Measurements from ENCODE around the gene RAD9A. TPM values are rescaled to one million over a fixed set of nuclear protein-coding genes. Genes with fewer than 3 reads are reported as not detected.

The RAD9A gene
- total and polyA plus RNA-seq, 4 donors: 10.4 to 43.5 (median 26.1) TPM

DNA sequence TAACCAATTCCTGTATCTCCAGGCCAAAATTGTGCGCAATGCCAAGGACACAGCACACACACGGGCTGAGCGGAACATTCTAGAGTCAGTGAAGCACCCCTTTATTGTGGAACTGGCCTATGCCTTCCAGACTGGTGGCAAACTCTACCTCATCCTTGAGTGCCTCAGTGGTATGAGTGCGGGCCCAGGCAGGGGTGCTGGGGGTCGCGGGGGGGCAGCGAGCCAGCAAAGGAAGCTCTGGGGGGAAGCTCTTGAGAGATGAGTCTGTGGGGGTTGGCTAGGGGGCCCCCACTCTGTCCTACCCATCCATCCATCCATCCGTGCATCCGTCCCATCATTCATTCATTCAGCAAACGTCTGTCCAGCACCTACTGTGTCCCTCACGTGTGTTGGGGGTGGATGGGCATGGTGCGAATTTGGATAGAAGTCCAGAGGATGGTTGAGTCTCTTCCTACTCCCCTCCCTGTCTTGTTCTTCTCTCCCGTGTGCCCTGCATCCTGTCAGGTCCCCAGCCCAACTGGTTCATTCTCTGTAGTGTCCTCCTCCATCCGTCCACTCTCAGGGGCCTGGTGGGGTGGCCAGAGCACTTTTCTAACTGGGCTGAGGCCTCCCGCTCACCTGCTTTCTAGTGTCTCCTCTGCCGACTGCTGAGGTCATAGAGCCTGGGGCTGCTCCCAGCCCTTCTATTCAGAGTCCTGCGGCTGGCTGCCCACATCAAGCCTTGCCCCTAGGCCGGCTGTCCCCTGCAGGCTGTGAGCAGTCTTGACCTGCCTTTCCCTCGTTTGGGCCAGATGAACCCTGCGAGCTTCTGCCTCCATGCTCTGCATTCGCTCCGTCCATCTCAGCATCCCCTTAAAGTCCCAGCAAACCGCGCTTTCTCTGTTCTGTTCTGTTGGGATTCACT, 39.8 kb downstream of the RAD9A start:
- peaks cover 26% of the 10 kb centered on the region for H3K4me1 ChIP-seq (ENCODE audit: control insufficient read depth, insufficient read depth, low read length)
- H3K4me3 ChIP-seq (ENCODE audit: low read depth, low read length): no peak overlapping the region
- H3K27me3 ChIP-seq (ENCODE audit: control insufficient read depth, insufficient read depth, low read length): no peaks in the 10 kb centered on the region
- H3K9me3 ChIP-seq (ENCODE audit: control insufficient read depth, insufficient read depth, low read length): no peaks in the 10 kb centered on the region
- no peak overlapping the region for H3K27ac ChIP-seq (ENCODE audit: low read depth, low read length)
- WGBS (ENCODE audit: insufficient coverage): 95% methylated on average over 14 of the region's 24 CpGs
- DNase-seq (ENCODE audit: low read depth in 4 of 6, low spot score in 6 of 6): no peak
- H3K36me3 ChIP-seq (ENCODE audit: control insufficient read depth, insufficient read depth, low read length): peaks cover 77% of the 10 kb centered on the region

DNA sequence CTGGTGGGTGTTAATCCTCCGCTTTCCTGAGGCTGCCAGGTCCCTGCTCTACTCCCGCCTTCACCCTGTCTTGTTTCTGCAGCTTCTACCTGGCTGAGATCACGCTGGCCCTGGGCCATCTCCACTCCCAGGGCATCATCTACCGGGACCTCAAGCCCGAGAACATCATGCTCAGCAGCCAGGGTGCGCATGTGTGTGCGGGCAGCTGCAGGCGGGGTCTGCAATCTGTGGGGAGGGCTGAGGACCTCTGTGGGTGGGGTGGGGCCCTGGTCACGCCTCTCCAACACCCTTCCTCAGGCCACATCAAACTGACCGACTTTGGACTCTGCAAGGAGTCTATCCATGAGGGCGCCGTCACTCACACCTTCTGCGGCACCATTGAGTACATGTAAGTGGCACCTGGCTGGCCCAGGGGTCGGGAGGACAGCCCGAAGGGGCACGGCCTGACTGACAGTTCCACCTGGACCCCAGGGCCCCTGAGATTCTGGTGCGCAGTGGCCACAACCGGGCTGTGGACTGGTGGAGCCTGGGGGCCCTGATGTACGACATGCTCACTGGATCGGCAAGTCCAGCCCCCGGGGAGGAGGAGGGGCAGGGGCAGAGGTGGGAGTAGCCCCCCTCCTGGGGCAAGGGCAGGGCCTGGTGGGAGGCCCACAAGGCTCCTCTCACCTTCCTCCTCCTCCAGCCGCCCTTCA, 41.0 kb downstream of the RAD9A start:
- Histone ChIP-seq H3K27me3 (ENCODE audit: control insufficient read depth, insufficient read depth, low read length) (no peaks in the 10 kb centered on the region), H3K36me3 (ENCODE audit: control insufficient read depth, insufficient read depth, low read length) (peaks cover 88% of the 10 kb centered on the region), H3K27ac (ENCODE audit: low read depth, low read length) (no peak overlapping the region), H3K9me3 (ENCODE audit: control insufficient read depth, insufficient read depth, low read length) (no peaks in the 10 kb centered on the region), H3K4me1 (ENCODE audit: control insufficient read depth, insufficient read depth, low read length) (peaks cover 19% of the 10 kb centered on the region), H3K4me3 (ENCODE audit: low read depth, low read length) (no peak overlapping the region)
- 88% methylated on average over 16 of the region's 22 CpGs for WGBS (ENCODE audit: insufficient coverage)
- no peak for DNase-seq (ENCODE audit: low read depth in 4 of 6, low spot score in 6 of 6)

DNA sequence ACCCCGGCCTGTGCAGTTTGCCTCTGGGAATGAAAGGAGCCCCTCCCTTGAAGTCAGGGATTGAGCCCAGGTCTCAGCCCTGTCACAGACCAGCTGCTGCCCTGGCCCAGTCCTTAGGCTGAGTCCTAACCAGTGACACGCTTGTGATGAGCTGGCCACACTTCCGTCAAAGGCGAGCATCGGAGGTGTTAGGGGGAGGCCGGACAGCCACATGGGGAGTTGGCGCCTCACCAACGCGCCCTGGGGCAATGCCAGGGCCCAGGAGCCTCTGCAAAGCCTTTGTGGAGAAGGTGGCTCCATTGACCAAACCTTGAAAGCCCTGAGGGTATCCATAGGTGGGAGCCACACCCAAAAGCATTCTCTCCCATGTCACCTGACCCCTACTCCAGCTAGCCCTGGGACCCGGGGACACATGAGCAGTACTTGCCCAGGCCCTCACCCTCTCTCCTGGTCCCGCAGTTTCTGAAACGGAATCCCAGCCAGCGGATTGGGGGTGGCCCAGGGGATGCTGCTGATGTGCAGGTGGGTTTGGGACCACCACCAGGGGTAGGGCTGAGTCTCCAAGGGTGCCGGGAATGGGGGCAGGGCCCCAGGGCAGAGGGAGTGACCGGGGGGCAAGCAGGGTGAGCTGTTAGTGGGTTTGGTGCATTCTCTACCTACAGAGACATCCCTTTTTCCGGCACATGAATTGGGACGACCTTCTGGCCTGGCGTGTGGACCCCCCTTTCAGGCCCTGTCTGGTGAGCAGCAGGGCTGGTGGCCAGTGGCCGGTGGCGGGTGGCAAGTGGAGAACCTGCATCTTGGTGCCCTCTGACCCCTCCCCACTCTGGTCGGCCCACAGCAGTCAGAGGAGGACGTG, 42.0 kb downstream of the RAD9A start:
- H3K4me1 ChIP-seq (ENCODE audit: control insufficient read depth, insufficient read depth, low read length): peaks cover 14% of the 10 kb centered on the region
- H3K27ac ChIP-seq (ENCODE audit: low read depth, low read length): no peak overlapping the region
- DNase-seq (ENCODE audit: low read depth in 4 of 6, low spot score in 6 of 6): no peak
- H3K9me3 ChIP-seq (ENCODE audit: control insufficient read depth, insufficient read depth, low read length): no peaks in the 10 kb centered on the region
- no peak overlapping the region for H3K4me3 ChIP-seq (ENCODE audit: low read depth, low read length)
- peaks cover 97% of the 10 kb centered on the region for H3K36me3 ChIP-seq (ENCODE audit: control insufficient read depth, insufficient read depth, low read length)
- WGBS (ENCODE audit: insufficient coverage): 89% methylated on average over 16 of the region's 22 CpGs
- no peaks in the 10 kb centered on the region for H3K27me3 ChIP-seq (ENCODE audit: control insufficient read depth, insufficient read depth, low read length)

DNA sequence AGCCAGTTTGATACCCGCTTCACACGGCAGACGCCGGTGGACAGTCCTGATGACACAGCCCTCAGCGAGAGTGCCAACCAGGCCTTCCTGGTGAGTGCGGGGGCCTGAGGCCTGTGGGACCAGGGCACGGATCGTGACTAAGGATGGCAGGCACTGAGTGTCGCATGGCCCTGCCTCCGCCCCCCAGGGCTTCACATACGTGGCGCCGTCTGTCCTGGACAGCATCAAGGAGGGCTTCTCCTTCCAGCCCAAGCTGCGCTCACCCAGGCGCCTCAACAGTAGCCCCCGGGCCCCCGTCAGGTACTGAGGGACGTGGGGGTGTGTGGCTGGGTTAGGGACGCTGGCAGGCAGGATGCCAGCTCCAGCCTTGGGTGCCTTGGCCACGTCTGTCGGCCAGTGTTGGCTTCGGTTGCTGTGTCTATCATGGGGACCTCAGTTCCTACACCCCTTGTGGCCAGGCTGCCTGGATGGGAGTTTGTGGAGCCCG, 42.7 kb downstream of the RAD9A start:
- 91% methylated on average over 22 of the region's 23 CpGs for WGBS (ENCODE audit: insufficient coverage)
- peaks cover 8% of the 10 kb centered on the region for H3K4me1 ChIP-seq (ENCODE audit: control insufficient read depth, insufficient read depth, low read length)
- H3K27ac ChIP-seq (ENCODE audit: low read depth, low read length): no peak overlapping the region
- no peak overlapping the region for H3K4me3 ChIP-seq (ENCODE audit: low read depth, low read length)
- no peak for DNase-seq (ENCODE audit: low read depth in 4 of 6, low spot score in 6 of 6)
- H3K36me3 ChIP-seq (ENCODE audit: control insufficient read depth, insufficient read depth, low read length): peaks cover 99% of the 10 kb centered on the region
- H3K27me3 ChIP-seq (ENCODE audit: control insufficient read depth, insufficient read depth, low read length): no peaks in the 10 kb centered on the region
- H3K9me3 ChIP-seq (ENCODE audit: control insufficient read depth, insufficient read depth, low read length): no peaks in the 10 kb centered on the region

DNA sequence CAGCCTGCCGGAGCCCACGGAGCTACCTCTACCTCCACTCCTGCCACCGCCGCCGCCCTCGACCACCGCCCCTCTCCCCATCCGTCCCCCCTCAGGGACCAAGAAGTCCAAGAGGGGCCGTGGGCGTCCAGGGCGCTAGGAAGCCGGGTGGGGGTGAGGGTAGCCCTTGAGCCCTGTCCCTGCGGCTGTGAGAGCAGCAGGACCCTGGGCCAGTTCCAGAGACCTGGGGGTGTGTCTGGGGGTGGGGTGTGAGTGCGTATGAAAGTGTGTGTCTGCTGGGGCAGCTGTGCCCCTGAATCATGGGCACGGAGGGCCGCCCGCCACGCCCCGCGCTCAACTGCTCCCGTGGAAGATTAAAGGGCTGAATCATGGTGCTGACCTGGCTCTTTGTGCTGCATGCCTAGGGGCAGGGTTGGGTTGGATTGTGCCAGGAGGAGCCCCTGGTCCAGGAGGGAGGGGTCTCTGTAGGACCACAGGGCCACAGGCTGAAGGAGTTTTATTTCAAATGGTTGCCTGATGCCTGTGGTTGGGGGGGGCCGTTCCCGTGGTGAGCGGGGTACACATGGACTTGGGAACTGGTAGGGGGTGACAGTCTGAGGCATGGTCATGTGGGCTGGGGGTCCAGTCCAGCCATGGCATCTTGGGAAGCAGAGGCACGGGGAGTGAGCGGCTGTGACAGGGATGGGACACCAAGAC, 43.4 kb downstream of the RAD9A start:
- H3K4me1 ChIP-seq (ENCODE audit: control insufficient read depth, insufficient read depth, low read length): peaks cover 12% of the 10 kb centered on the region
- DNase-seq (ENCODE audit: low read depth in 4 of 6, low spot score in 6 of 6): no peak
- no peak overlapping the region for H3K4me3 ChIP-seq (ENCODE audit: low read depth, low read length)
- no peaks in the 10 kb centered on the region for H3K27me3 ChIP-seq (ENCODE audit: control insufficient read depth, insufficient read depth, low read length)
- H3K36me3 ChIP-seq (ENCODE audit: control insufficient read depth, insufficient read depth, low read length): peaks cover 99% of the 10 kb centered on the region
- WGBS (ENCODE audit: insufficient coverage): 82% methylated on average over 15 of the region's 26 CpGs
- no peak overlapping the region for H3K27ac ChIP-seq (ENCODE audit: low read depth, low read length)
- H3K9me3 ChIP-seq (ENCODE audit: control insufficient read depth, insufficient read depth, low read length): no peaks in the 10 kb centered on the region

DNA sequence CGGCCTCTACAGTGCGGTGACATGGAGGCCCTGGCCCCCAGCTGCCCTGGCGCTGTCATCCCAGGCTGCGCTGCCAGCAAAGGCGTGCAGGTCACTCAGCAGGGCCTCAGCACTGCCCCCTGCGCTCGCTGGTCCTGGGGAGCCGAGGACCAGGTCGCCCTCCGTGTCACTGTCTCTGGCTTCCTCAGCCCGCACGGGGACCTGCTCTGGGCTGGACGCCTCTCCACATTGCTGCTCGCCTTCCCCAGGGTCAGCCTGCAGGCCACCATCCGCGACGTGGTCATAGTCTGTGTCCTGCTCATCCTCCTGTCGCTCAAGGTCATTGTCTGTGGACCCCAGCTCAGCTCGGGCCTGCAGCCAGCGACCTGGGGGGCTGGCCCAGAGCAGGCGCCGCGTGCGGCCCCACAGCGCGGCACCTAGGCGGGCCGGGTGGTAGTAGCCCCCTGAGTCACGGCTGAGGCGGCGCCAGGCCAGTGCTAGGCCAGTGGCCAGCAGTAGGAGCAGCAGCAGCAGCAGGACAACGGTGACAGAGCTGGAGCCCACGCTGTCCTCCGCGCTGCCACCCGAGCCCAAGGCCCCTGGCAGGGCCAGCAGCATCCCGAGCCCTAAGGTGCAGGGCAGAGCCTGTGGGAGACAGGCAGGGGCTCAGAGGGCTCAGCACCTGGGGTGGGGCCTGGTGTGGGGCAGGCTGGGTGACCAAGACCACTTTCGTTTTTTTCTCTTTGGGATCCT, 44.1 kb downstream of the RAD9A start:
- Histone ChIP-seq H3K4me1 (ENCODE audit: control insufficient read depth, insufficient read depth, low read length) (peaks cover 19% of the 10 kb centered on the region), H3K27ac (ENCODE audit: low read depth, low read length) (no peak overlapping the region), H3K27me3 (ENCODE audit: control insufficient read depth, insufficient read depth, low read length) (no peaks in the 10 kb centered on the region), H3K9me3 (ENCODE audit: control insufficient read depth, insufficient read depth, low read length) (no peaks in the 10 kb centered on the region), H3K4me3 (ENCODE audit: low read depth, low read length) (no peak overlapping the region), H3K36me3 (ENCODE audit: control insufficient read depth, insufficient read depth, low read length) (peaks cover 99% of the 10 kb centered on the region)
- 89% methylated on average over 38 of the region's 38 CpGs for WGBS (ENCODE audit: insufficient coverage)
- DNase-seq (ENCODE audit: low read depth in 4 of 6, low spot score in 6 of 6): no peak

DNA sequence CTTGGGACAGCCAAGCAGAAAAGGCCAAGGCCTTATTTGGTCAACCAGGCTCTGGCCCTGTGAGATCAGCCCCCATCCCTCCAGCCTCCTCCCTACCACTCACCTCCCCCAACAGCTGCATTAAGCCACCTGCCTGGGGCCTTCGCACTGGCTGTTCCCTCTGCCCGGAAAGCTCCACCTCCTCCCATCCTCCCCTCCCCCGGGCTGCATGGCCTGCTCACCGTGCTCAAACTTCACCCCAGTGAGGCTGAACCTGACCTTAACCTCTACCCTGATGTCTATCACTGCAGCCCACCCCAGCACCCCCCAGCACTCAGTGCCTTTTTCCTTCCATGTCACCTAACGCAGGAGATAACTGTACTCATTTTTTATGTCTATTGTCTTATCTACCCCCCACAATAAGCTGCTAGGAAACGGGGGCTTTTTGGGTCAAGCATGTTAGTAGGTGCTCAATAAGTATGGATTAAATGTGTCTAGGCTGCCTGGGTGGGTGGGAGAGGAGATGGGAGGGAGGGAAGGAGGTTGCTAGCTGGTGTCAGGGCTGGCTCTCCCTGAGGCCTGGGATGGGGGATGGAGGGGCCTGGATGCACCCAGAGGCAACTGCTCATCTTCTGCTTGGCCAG, 44.8 kb downstream of the RAD9A start:
- DNase-seq (ENCODE audit: low read depth in 4 of 6, low spot score in 6 of 6): no peak
- Histone ChIP-seq H3K9me3 (ENCODE audit: control insufficient read depth, insufficient read depth, low read length) (no peaks in the 10 kb centered on the region), H3K27ac (ENCODE audit: low read depth, low read length) (no peak overlapping the region), H3K4me1 (ENCODE audit: control insufficient read depth, insufficient read depth, low read length) (peaks cover 24% of the 10 kb centered on the region), H3K4me3 (ENCODE audit: low read depth, low read length) (no peak overlapping the region), H3K27me3 (ENCODE audit: control insufficient read depth, insufficient read depth, low read length) (no peaks in the 10 kb centered on the region), H3K36me3 (ENCODE audit: control insufficient read depth, insufficient read depth, low read length) (peaks cover 99% of the 10 kb centered on the region)
- 57% methylated on average over 5 of the region's 6 CpGs for WGBS (ENCODE audit: insufficient coverage)

DNA sequence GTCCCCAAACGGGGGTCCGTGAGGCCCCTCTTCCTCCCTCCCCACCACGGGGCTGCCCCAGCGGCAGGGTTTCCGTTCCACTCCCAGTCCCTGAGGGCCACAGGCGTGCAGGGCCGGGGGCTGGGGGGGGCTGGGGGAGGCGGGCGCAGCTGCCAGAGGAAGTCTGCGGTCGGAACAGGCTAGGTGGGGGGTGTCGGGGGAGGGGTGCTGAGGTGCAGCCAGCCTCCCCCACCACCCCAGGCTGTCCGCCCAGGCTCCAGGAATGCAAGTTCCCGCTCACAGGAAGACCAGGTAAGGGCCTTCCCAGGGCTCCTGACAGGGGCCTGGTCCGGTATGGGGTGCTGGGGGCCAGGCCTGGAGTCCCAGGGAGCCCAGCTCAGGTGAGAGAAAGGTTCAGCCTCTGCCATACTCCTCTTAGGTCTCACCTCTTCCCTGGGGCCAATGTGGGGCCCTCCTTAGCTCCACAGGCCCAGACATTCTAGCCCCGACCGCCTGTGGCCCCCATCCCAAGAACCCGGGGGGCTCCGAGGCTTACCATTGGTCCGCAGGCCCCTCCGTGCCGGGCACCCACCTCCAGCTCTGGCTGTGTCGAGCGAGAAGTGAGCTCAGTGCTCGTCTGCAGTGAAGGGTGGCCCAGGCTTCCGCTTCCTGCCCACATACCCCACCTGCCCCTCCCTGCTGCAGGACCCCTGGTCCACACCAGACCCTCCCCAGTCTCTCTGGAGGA, 45.5 kb downstream of the RAD9A start, which contains the start of gene PTPRCAP:
TSS of gene PTPRCAP (minus strand) at position 601 of the 727 bp plus-strand sequence. CDS start at position 538, 63 bp downstream.
- WGBS (ENCODE audit: insufficient coverage): 82% methylated on average over 13 of the region's 26 CpGs
- Histone ChIP-seq H3K4me3 (ENCODE audit: low read depth, low read length) (no peak within 1 kb of the TSS), H3K27ac (ENCODE audit: low read depth, low read length) (no peak within 1 kb of the TSS), H3K9me3 (ENCODE audit: control insufficient read depth, insufficient read depth, low read length) (no peaks in the 10 kb centered on the region), H3K36me3 (ENCODE audit: control insufficient read depth, insufficient read depth, low read length) (peaks cover 99% of the 10 kb centered on the region), H3K27me3 (ENCODE audit: control insufficient read depth, insufficient read depth, low read length) (no peaks in the 10 kb centered on the region), H3K4me1 (ENCODE audit: control insufficient read depth, insufficient read depth, low read length) (peaks cover 30% of the 10 kb centered on the region)
- DNase-seq (ENCODE audit: low read depth in 4 of 6, low spot score in 6 of 6): no peak

Measured in spinal cord (tissue), 10 donors.